Parathyroid adenoma (tissue), 2 donors: ENCODE results near the gene MAP2K1.

ENCODE experiments used
- H2AFZ ChIP-seq: fragments of 300-600 bp; sonication (generic); one replicate; pipeline ENCODE4 v1.7.0; 2017; ENCODE audit warnings: antibody characterized with exemption, mild to moderate bottlenecking
- H3K27ac ChIP-seq: fragments of 300-600 bp; sonication (generic); one replicate; pipeline ENCODE4 v1.7.0; 2017
- H3K27me3 ChIP-seq: fragments of 300-600 bp; sonication (generic); one replicate; pipeline ENCODE4 v1.7.0; 2017; ENCODE audit warnings: low read length; ENCODE audit not compliant: control insufficient read depth, insufficient read depth
- H3K36me3 ChIP-seq: fragments of 300-600 bp; sonication (generic); one replicate; pipeline ENCODE4 v1.7.0; 2017; ENCODE audit warnings: low read length; ENCODE audit not compliant: control insufficient read depth, insufficient read depth
- H3K4me1 ChIP-seq: fragments of 300-600 bp; sonication (generic); one replicate; pipeline ENCODE4 v1.7.0; 2017; ENCODE audit warnings: control low read depth
- H3K4me2 ChIP-seq: fragments of 300-600 bp; sonication (generic); one replicate; pipeline ENCODE4 v1.7.0; 2017; ENCODE audit warnings: low read length
- H3K4me3 ChIP-seq: fragments of 300-600 bp; sonication (generic); one replicate; pipeline ENCODE4 v1.7.0; 2017; ENCODE audit warnings: low read depth, low read length
- H3K79me2 ChIP-seq: fragments of 300-600 bp; sonication (generic); one replicate; pipeline ENCODE4 v1.7.0; 2017; ENCODE audit warnings: control low read depth
- H3K9ac ChIP-seq: fragments of 300-600 bp; sonication (generic); one replicate; pipeline ENCODE4 v1.7.0; 2017; ENCODE audit warnings: mild to moderate bottlenecking
- H3K9me3 ChIP-seq: fragments of 300-600 bp; sonication (generic); one replicate; pipeline ENCODE4 v1.7.0; 2017; ENCODE audit warnings: low read length; ENCODE audit not compliant: control insufficient read depth
- CTCF ChIP-seq: fragments of 300-600 bp; sonication (generic); IDR thresholded peaks from one replicate; pipeline ENCODE4 v1.7.0; 2017; ENCODE audit warnings: antibody characterized with exemption, mild to moderate bottlenecking
- donor health status: primary hyperparathyroidism.

The MAP2K1 gene

GRCh38 chr15:66422347-66422746 is 35.6 kb downstream of the MAP2K1 start:
- Histone ChIP-seq H3K4me1 (no peaks in the 10 kb centered on the region), H3K36me3 (no peaks in the 10 kb centered on the region), H2AFZ (no peak overlapping the region), H3K27ac (no peak overlapping the region), H3K27me3 (no peaks in the 10 kb centered on the region), H3K9ac (no peak overlapping the region), H3K4me2 (no peak overlapping the region), H3K4me3 (no peak overlapping the region), H3K9me3 (no peaks in the 10 kb centered on the region), H3K79me2 (no peaks in the 10 kb centered on the region)
- no peak for TF ChIP-seq CTCF

DNA sequence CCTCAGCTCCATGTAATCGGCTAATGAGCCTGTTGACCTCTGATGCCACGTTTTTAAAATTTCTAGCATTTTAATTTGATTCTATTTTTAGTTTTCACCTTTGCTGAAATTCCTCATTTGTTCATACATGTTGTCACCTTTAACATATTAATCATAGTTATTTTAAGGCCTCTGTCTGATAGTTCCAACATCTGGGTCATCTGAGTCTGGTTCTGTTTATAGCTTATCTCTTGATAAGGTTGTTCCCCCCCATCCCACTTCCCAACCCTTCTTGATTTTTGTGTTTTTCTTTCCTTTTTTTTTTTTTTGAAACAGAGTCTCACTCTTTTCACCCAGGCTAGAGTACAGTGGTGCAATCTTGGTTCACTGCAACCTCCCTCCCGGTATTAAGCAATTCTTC is 36.4 kb downstream of the MAP2K1 start:
- Histone ChIP-seq H3K36me3 (no peaks in the 10 kb centered on the region), H3K4me3 (no peak overlapping the region), H3K27ac (no peak overlapping the region), H3K4me1 (no peaks in the 10 kb centered on the region), H3K79me2 (no peaks in the 10 kb centered on the region), H3K9me3 (no peaks in the 10 kb centered on the region), H2AFZ (no peak overlapping the region), H3K9ac (no peak overlapping the region), H3K4me2 (no peak overlapping the region), H3K27me3 (no peaks in the 10 kb centered on the region)
- no peak for TF ChIP-seq CTCF

- TF ChIP-seq CTCF: no peak
- H3K4me2 ChIP-seq: no peak overlapping the region
- no peak overlapping the region for H2AFZ ChIP-seq
- H3K9me3 ChIP-seq: no peaks in the 10 kb centered on the region
- no peak overlapping the region for H3K9ac ChIP-seq
- H3K36me3 ChIP-seq: no peaks in the 10 kb centered on the region
- H3K4me3 ChIP-seq: no peak overlapping the region
- H3K27ac ChIP-seq: no peak overlapping the region
- no peaks in the 10 kb centered on the region for H3K27me3 ChIP-seq
- no peaks in the 10 kb centered on the region for H3K79me2 ChIP-seq
- no peaks in the 10 kb centered on the region for H3K4me1 ChIP-seq
Measured at GRCh38 chr15:66424963-66425612, 38.4 kb downstream of the MAP2K1 start.

- Histone ChIP-seq H3K4me1 (no peaks in the 10 kb centered on the region), H3K4me2 (no peak overlapping the region), H2AFZ (no peak overlapping the region), H3K27me3 (no peaks in the 10 kb centered on the region), H3K4me3 (no peak overlapping the region), H3K9ac (no peak overlapping the region), H3K9me3 (no peaks in the 10 kb centered on the region), H3K36me3 (no peaks in the 10 kb centered on the region), H3K27ac (no peak overlapping the region), H3K79me2 (no peaks in the 10 kb centered on the region)
- no peak for TF ChIP-seq CTCF
Measured at GRCh38 chr15:66425837-66426236, 39.1 kb downstream of the MAP2K1 start.

GRCh38 chr15:66429117-66429516 is 42.4 kb downstream of the MAP2K1 start:
- TF ChIP-seq CTCF: no peak
- Histone ChIP-seq H3K27ac (no peak overlapping the region), H2AFZ (no peak overlapping the region), H3K9me3 (no peaks in the 10 kb centered on the region), H3K4me3 (no peak overlapping the region), H3K4me1 (no peaks in the 10 kb centered on the region), H3K4me2 (no peak overlapping the region), H3K9ac (no peak overlapping the region), H3K79me2 (no peaks in the 10 kb centered on the region), H3K36me3 (no peaks in the 10 kb centered on the region), H3K27me3 (no peaks in the 10 kb centered on the region)
